Panc1 (cell line): Measurements from ENCODE around the gene PPM1L. TPM values are rescaled to one million over a fixed set of nuclear protein-coding genes. Genes with fewer than 3 reads are reported as not detected.

ENCODE experiments used
- ATAC-seq: fragments of 200-7000 bp; cut with Tn5 transposase; 2 replicates; pipeline ENCODE4 v1.9.1; 2020; ENCODE audit warnings: mild to moderate bottlenecking, moderate library complexity
- BruUV-seq: library from RNA; stranded (reverse); fragments of 400-500 nt; replicated peaks from 2 replicates; lab custom pipeline; 2021; lab: Mats Ljungman, UMichigan
- CTCF ChIA-PET: fragments of 300-600 bp; sonication (Branson Sonifier 250); formaldehyde crosslinking; loops from one replicate; lab custom pipeline; 2022; ENCODE audit warnings: antibody characterized with exemption; lab: Charles Lee
- POLR2A ChIA-PET: fragments of 300-600 bp; sonication (Branson Sonifier 250); formaldehyde crosslinking; loops from one replicate; lab custom pipeline; 2022; ENCODE audit warnings: antibody characterized with exemption; lab: Charles Lee
- DNase-seq: peaks from one replicate; pipeline ENCODE4 v3.0.0-alpha.2; 2010; ENCODE audit warnings: low read depth, low spot score
- H3K27ac ChIP-seq: 2 replicates; pipeline ENCODE4 v1.5.1; 2011; ENCODE audit warnings: mild to moderate bottlenecking, low read length, inconsistent platforms
- H3K27me3 ChIP-seq: fragments of 200-500 bp; sonication (Bioruptor generic); 2 replicates; pipeline ENCODE4 v1.6.0; 2014; ENCODE audit warnings: low read length, inconsistent platforms; ENCODE audit not compliant: control insufficient read depth, insufficient read depth
- H3K36me3 ChIP-seq: fragments of 200-500 bp; sonication (Bioruptor generic); 2 replicates; pipeline ENCODE4 v1.5.1; 2014; ENCODE audit warnings: inconsistent platforms, mild to moderate bottlenecking, low read length, moderate library complexity; ENCODE audit not compliant: control insufficient read depth, insufficient read depth
- H3K4me1 ChIP-seq: 2 replicates; pipeline ENCODE4 v1.5.1; 2011; ENCODE audit warnings: inconsistent platforms, mild to moderate bottlenecking, low read length, moderate library complexity; ENCODE audit not compliant: control insufficient read depth, insufficient read depth
- H3K4me3 ChIP-seq, 2 experiments: 2 replicates each; pipeline ENCODE4 v1.5.1; 2011 to 2012; ENCODE audit warnings: low read depth in 2 of 2, low read length in 2 of 2, mild to moderate bottlenecking in 2 of 2, inconsistent platforms in 1 of 2, moderate library complexity in 1 of 2
- H3K9me3 ChIP-seq: fragments of 200-500 bp; sonication (Bioruptor generic); 2 replicates; pipeline ENCODE4 v1.5.1; 2014; ENCODE audit warnings: low read depth, mild to moderate bottlenecking, inconsistent platforms, low read length, moderate library complexity; ENCODE audit not compliant: control insufficient read depth, insufficient read depth
- CTCF ChIP-seq: fragments of 450-650 bp; IDR thresholded peaks from 2 replicates; pipeline ENCODE4 v1.5.1; 2017; ENCODE audit warnings: mild to moderate bottlenecking
- REST ChIP-seq, 2 experiments: IDR thresholded peaks; 2 replicates each; pipeline ENCODE4 v1.6.1; 2011 to 2012; ENCODE audit warnings: low read depth in 2 of 2, control low read depth in 1 of 2, low read length in 1 of 2, mild to moderate bottlenecking in 1 of 2, moderate library complexity in 1 of 2; ENCODE audit not compliant: insufficient read depth in 1 of 2
- SIN3A ChIP-seq: IDR thresholded peaks from 2 replicates; pipeline ENCODE4 v1.6.1; 2012; ENCODE audit warnings: low read depth, mild to moderate bottlenecking, low read length, moderate library complexity, borderline replicate concordance; ENCODE audit not compliant: insufficient read depth
- TCF7L2 ChIP-seq: IDR thresholded peaks from 2 replicates; pipeline ENCODE4 v1.6.1; 2011; ENCODE audit warnings: mild to moderate bottlenecking, low read depth, low read length, inconsistent platforms
- in situ Hi-C: cut with HindIII; loops from 2 replicates; pipeline ENCODE4 v1.10.0; 2016; ENCODE audit warnings: low sequenced_read_pairs, low pct_unique_long_range_greater_than_20kb
- intact Hi-C: fragments of 100-400 bp; cut with micrococcal nuclease; formaldehyde crosslinking; loops from one replicate; pipeline ENCODE4 v1.10.0; 2022; ENCODE audit not compliant: unreplicated experiment
- total RNA-seq: library from RNA; stranded (reverse); gene quantifications from one replicate; pipeline ENCODE4 v1.2.1, GENCODE V29; 2021; ENCODE audit not compliant: unreplicated experiment

PPM1L gene
- total RNA-seq, 1 experiment from 2014 or later = 23.8 TPM

- Histone ChIP-seq H3K9me3 (no peaks in the 10 kb centered on the region), H3K27me3 (no peaks in the 10 kb centered on the region), H3K4me1 (no peaks in the 10 kb centered on the region; the same call in 1 of the 2 replicates), H3K36me3 (no peaks in the 10 kb centered on the region), H3K27ac (no peak overlapping the region), H3K4me3 (no peak overlapping the region)
- POLR2A ChIA-PET = no interaction called here
- DNase-seq (no peak), ATAC-seq (no peak)
- in situ Hi-C loops (no loop called here), intact Hi-C loops (no loop called here)
- BruUV-seq = no TSS peak
- no peak for TF ChIP-seq REST (IDR thresholded peaks at IDR 0.05; ENCODE audit: insufficient read depth in 1 of 2, low read depth in 2 of 2, low read length in 1 of 2)
- TF ChIP-seq SIN3A = no peak
- TF ChIP-seq CTCF = no peak
- CTCF ChIA-PET = no interaction called here
Observed at GRCh38 chr3:160768918-160769317, 12.9 kb downstream of the PPM1L start.

- in situ Hi-C loops = no loop called here
- H3K27me3 ChIP-seq = no peaks in the 10 kb centered on the region
Observed at GRCh38 chr3:160771811-160772459, 15.9 kb downstream of the PPM1L start.

More at GRCh38 chr3:160771811-160772459, 15.9 kb downstream of the PPM1L start:
- DNase-seq (no peak), ATAC-seq (no peak)
- ChIA-PET POLR2A (interaction anchor here (0.5 kb wide), 1 partner anchor 14 kb away, joined by 3 read pairs; no protein-coding TSS in a partner anchor), CTCF (no interaction called here)
- H3K9me3 ChIP-seq = no peaks in the 10 kb centered on the region
- H3K36me3 ChIP-seq = no peaks in the 10 kb centered on the region
- intact Hi-C loops = no loop called here
- H3K4me3 ChIP-seq = no peak overlapping the region
- H3K4me1 ChIP-seq = no peaks in the 10 kb centered on the region
- BruUV-seq = no TSS peak
- TF ChIP-seq CTCF (no peak), REST (IDR thresholded peaks at IDR 0.05; ENCODE audit: insufficient read depth in 1 of 2, low read depth in 2 of 2, low read length in 1 of 2) (no peak), TCF7L2 (no peak)
- H3K27ac ChIP-seq = no peak overlapping the region
